Measurements from ENCODE around the gene MED12.
"Not testable (repeated sequence)": the region's sequence is repeated elsewhere in the genome, so short reads cannot be mapped to it uniquely, and the experiment has no call there.

MED12 gene

DNA sequence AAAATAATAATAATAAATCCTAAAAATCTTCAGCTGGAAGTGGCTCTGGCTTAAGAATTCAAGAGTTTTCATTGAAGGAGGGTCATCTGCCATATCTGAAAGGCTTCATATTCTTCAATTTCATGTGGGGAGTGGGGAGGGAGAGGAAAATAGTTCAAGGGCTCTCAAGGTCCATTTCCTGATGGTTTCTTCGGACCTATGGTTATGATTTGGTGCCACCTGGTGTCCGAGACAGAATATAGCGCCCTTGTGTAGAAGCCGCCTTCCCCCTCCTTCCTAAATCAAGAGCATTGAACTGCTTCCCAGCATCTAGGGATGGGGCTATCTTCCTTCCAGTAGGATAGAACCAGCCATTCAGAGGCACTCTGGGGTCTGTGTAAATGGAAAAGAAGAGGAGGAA, 60.5 kb downstream of the MED12 start:
- DNase-seq (ENCODE audit: low read depth): peak; percentile 79
- no peak overlapping the region for H3K4me3 ChIP-seq (ENCODE audit: low read depth, low read length)
- TF ChIP-seq, protein P1, sequence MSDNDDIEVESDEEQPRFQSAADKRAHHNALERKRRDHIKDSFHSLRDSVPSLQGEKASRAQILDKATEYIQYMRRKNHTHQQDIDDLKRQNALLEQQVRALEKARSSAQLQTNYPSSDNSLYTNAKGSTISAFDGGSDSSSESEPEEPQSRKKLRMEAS (IDR thresholded peaks at IDR 0.05; ENCODE audit: low read depth, low read length): no peak
- peak; percentile 44 for TF ChIP-seq CTCF (IDR thresholded peaks at IDR 0.05; ENCODE audit: low read depth, low read length)

DNA sequence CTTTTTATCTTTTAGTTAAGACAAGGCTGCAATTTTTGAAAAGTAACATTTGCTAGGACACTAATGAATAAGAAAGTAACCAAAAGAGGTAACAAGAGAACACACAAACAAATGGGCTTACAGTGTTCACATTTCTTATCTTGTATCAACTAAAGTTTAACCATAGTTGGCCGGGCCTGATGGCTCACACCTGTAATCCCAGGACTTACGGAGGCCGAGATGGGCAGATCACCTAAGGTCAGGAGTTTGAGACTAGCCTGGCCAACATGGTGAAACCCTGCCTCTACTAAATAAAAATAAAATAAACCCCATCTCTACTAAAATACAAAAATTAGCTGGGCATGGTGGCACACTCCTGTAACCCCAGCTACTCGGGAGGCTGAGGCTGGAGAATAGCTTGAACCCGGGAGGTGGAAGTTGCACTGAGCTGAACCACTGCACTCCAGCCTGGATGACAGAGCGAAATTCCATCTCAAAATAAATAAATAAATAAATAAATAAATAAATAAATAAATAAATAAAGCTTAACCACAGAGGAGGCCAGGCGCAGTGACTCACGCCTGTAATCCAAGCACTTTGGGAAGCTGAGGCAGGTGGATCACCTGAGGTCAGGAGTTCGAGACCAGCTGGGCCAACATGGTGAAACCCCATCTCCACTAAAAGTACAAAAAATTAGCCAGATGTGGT, 62.3 kb downstream of the MED12 start:
- peak overlapping the region; percentile 73 for H3K4me3 ChIP-seq (ENCODE audit: low read depth, low read length)
- DNase-seq (ENCODE audit: low read depth): not testable (repeated sequence)

DNA sequence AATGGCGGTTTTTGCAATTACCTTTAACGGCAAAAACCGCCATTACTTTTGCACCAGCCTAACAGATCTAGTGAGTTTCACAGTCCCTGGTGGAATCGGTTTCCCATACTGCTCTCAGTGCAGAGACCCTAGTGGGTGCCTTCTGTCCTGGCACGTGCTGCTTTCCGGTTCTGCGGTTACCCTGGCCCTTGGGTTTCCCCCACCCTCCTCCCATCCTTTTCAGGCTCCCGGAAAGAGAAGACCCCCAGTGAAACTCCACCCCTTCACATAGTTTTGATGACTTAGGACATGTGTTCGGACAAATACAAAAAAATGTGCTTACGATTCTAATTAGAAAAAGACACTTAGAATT, 63.1 kb downstream of the MED12 start:
- DNase-seq (ENCODE audit: low read depth): peak; percentile 83
- H3K4me3 ChIP-seq (ENCODE audit: low read depth, low read length): peak overlapping the region; percentile 73
- TF ChIP-seq POLR2A (IDR thresholded peaks at IDR 0.05; ENCODE audit: extremely low read depth, insufficient read length) (no peak), MYC (IDR thresholded peaks at IDR 0.05; ENCODE audit: low read depth, low read length) (no peak), CTCF (IDR thresholded peaks at IDR 0.05; ENCODE audit: low read depth, low read length) (no peak)
- TF ChIP-seq, protein P1 (IDR thresholded peaks at IDR 0.05; ENCODE audit: low read depth, low read length): peak; percentile 51

DNA sequence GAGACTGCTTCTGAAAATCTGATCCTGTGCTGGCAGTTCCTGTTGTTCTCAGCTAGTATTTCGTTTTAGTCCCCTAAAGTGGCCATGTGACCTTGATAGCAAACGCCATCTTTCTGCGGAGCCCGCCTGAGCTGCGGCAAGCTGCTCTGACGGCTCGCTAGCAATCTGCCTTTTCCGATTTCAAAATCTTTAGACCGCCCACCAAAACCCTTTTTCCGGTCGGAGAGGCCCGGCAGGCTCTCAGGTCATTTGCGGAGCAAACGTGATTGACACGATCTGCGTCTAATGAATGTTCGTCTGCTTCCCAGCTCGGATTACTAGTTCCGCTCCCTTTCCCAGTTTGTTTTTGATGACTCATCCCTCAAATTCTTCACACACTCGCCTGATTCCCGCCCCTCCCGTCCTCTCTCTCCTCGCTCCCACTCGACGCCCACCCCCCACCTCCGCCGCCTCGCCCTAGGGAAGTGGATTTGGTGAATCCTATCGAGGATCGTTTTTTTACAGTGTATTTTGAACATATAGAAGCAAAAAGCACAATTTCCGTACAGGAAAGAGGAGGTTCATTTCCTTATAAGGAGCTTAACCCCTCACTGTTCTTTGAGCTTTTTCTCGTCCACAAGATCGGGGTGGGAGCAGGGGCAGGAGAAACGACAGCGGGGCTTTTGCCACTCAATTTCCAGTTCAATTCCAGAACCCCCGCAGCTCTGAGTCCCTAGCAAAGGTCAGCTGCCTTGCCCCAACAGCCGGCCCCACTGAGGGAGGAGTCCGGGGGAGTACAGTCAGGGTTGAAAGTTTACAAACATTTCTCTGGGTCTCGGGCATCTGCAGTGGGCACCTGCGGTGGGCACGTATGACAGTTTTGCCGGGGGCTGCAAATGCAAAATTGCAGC, 63.8 kb downstream of the MED12 start:
- DNase-seq (ENCODE audit: low read depth): peak; percentile 96
- TF ChIP-seq CTCF (IDR thresholded peaks at IDR 0.05; ENCODE audit: low read depth, low read length) (no peak), POLR2A (IDR thresholded peaks at IDR 0.05; ENCODE audit: extremely low read depth, insufficient read length) (peak; percentile 73), MYC (IDR thresholded peaks at IDR 0.05; ENCODE audit: low read depth, low read length) (peak; percentile 92)
- TF ChIP-seq, protein P1 (IDR thresholded peaks at IDR 0.05; ENCODE audit: low read depth, low read length): peak; percentile 58; the same call in 1 of the 2 replicates
- peak overlapping the region; percentile 73 for H3K4me3 ChIP-seq (ENCODE audit: low read depth, low read length)

- peak overlapping the region; percentile 42 for H3K4me3 ChIP-seq (ENCODE audit: low read depth, low read length)
- no peak for DNase-seq (ENCODE audit: low read depth)
- TF ChIP-seq, protein P1 (IDR thresholded peaks at IDR 0.05; ENCODE audit: low read depth, low read length): no peak
Observed at GRCh38 chrX:71182871-71183270, 64.5 kb downstream of the MED12 start.

DNA sequence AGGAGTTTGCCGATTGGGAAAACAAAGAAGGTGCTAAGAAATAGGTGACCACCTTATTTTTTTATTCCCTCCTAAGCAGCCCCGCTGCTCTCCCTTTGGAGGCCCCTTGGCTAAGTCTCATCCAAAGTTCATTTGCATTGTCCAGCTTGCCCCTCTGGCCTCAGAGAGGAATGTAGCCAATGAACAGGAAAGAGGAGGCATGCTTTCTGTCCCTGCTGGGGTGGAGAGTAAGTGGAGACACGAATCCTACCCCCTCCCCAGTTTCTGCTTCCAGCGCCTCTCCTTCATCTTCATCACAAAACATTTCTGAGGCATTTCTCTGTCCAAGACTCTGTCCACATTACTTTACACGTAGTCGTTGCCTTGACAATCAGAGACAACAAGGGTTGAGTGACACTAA, 64.9 kb downstream of the MED12 start:
- no peak overlapping the region for H3K4me3 ChIP-seq (ENCODE audit: low read depth, low read length)
- TF ChIP-seq MYC (IDR thresholded peaks at IDR 0.05; ENCODE audit: low read depth, low read length): no peak
- no peak for TF ChIP-seq CTCF (IDR thresholded peaks at IDR 0.05; ENCODE audit: low read depth, low read length)
- no peak for TF ChIP-seq POLR2A (IDR thresholded peaks at IDR 0.05; ENCODE audit: extremely low read depth, insufficient read length)
- TF ChIP-seq, protein P1 (IDR thresholded peaks at IDR 0.05; ENCODE audit: low read depth, low read length): no peak

More for the DNA sequence above, 64.9 kb downstream of the MED12 start:
- no peak for DNase-seq (ENCODE audit: low read depth)

Data from NB4 (cell line).